Left ventricle myocardium inferior (tissue), 1 donor: ENCODE data around the gene ITPR1. TPM values are rescaled to one million over a fixed set of nuclear protein-coding genes. Genes with fewer than 3 reads are reported as not detected.

Experiments used
- DNase-seq: peaks from one replicate; pipeline ENCODE4 v3.0.0-alpha.2; 2020
- H3K27ac ChIP-seq: fragments of 200-600 bp; replicated peaks from 2 replicates; pipeline ENCODE4 v1.8.0; 2021
- H3K27me3 ChIP-seq: fragments of 200-600 bp; 2 replicates; pipeline ENCODE4 v1.8.0; 2021; ENCODE audit warnings: low read depth
- H3K36me3 ChIP-seq: fragments of 200-600 bp; 2 replicates; pipeline ENCODE4 v1.8.0; 2021
- H3K4me1 ChIP-seq: fragments of 200-600 bp; 2 replicates; pipeline ENCODE4 v1.8.0; 2021
- H3K4me3 ChIP-seq: fragments of 200-600 bp; 2 replicates; pipeline ENCODE4 v1.8.0; 2021; ENCODE audit warnings: mild to moderate bottlenecking, moderate library complexity
- H3K9me3 ChIP-seq: fragments of 200-600 bp; replicated peaks from 2 replicates; pipeline ENCODE4 v1.8.0; 2021
- intact Hi-C: fragments of 100-400 bp; cut with micrococcal nuclease; formaldehyde crosslinking; loops from one replicate; pipeline ENCODE4 v1.11.0; 2022
- total RNA-seq: library from RNA; stranded (reverse); fragmentation: NEBNext Ultra II Directional; extraction: Animal tissue kit (Norgen Biotek cat#: 25700); gene quantifications from one replicate; pipeline ENCODE4 v1.2.1, GENCODE V29; 2021
- TF ChIP-seq, protein P1 (sequence below): fragments of 200-600 bp; IDR thresholded peaks from 2 replicates; pipeline ENCODE4 v1.8.0; 2021; ENCODE audit warnings: antibody characterized with exemption, mild to moderate bottlenecking, borderline replicate concordance
- donor health status: DM: no; HTN: yes; CAD: no; lungs with severe emphysema.

Gene ITPR1
- total RNA-seq, 1 donor from 2014 or later, result 29.0 TPM

GRCh38 chr3:4729061-4729973 is 236.2 kb downstream of the ITPR1 start:
- peaks cover 12% of the 10 kb centered on the region for H3K36me3 ChIP-seq
- H3K9me3 ChIP-seq, result no peaks in the 10 kb centered on the region
- H3K4me1 ChIP-seq, result peaks cover 48% of the 10 kb centered on the region
- H3K27ac ChIP-seq, result peak overlapping the region; percentile 13
- intact Hi-C loops, result no loop called here
- no peak overlapping the region for H3K4me3 ChIP-seq
- DNase-seq, result no peak
- TF ChIP-seq, protein P1, sequence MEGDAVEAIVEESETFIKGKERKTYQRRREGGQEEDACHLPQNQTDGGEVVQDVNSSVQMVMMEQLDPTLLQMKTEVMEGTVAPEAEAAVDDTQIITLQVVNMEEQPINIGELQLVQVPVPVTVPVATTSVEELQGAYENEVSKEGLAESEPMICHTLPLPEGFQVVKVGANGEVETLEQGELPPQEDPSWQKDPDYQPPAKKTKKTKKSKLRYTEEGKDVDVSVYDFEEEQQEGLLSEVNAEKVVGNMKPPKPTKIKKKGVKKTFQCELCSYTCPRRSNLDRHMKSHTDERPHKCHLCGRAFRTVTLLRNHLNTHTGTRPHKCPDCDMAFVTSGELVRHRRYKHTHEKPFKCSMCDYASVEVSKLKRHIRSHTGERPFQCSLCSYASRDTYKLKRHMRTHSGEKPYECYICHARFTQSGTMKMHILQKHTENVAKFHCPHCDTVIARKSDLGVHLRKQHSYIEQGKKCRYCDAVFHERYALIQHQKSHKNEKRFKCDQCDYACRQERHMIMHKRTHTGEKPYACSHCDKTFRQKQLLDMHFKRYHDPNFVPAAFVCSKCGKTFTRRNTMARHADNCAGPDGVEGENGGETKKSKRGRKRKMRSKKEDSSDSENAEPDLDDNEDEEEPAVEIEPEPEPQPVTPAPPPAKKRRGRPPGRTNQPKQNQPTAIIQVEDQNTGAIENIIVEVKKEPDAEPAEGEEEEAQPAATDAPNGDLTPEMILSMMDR, result no peak
- H3K27me3 ChIP-seq, result no peaks in the 10 kb centered on the region

DNA sequence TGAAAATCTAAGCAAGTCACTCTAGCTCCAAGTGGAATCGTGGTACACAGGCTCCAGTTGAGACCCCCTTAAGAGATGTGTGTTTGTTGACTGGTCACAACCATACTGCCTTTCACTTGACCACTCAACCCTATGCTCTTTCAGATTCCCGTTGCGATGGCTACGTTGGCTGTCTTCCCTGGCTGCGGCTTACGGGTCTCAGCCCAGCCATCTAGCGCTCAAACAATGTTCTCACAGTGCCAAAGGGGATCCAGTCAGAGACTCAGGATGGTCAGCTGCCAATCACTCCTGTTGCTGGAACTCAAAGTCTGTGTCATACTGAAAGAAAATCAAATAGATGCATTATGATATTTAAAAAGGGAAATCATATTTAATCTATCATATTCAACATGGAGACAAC is 237.6 kb downstream of the ITPR1 start:
- DNase-seq, result no peak
- Histone ChIP-seq H3K27ac (peak overlapping the region; percentile 6), H3K36me3 (peaks cover 25% of the 10 kb centered on the region), H3K9me3 (no peaks in the 10 kb centered on the region), H3K27me3 (no peaks in the 10 kb centered on the region), H3K4me1 (peaks cover 46% of the 10 kb centered on the region), H3K4me3 (no peak overlapping the region)
- TF ChIP-seq, protein P1, result no peak
- intact Hi-C loops, result no loop called here

DNA sequence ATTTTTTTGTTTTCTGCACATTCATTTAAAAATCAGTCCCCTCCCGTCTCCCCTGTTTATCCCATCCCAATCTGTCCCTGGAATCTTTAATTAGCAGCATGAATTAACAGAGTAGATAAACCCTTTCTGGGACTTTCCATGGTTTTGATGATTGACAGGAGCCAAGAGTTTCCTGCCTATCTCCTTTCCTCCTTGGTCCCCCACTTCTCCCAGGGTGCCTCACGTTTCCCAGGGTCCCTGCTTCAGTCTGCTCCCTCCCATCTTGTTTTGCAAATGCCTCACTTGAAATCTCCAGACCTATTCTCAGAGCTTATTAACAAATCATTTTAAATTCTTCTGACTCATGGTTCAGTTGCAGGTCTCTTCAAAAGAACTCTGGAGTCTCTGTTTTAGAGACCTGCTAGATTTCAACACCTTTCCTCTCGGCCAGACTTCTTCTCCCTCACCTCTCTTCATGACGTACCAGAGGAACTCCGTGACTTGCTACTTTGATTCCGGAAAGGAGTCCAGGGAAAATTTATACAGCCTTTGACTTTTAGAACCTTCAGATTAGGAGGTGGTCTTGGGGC is 238.5 kb downstream of the ITPR1 start:
- no peak for DNase-seq
- H3K27me3 ChIP-seq, result no peaks in the 10 kb centered on the region
- intact Hi-C loops, result no loop called here
- peaks cover 27% of the 10 kb centered on the region for H3K36me3 ChIP-seq
- H3K4me3 ChIP-seq, result no peak overlapping the region
- H3K9me3 ChIP-seq, result no peaks in the 10 kb centered on the region
- TF ChIP-seq, protein P1, result no peak
- H3K4me1 ChIP-seq, result peaks cover 52% of the 10 kb centered on the region
- no peak overlapping the region for H3K27ac ChIP-seq

DNA sequence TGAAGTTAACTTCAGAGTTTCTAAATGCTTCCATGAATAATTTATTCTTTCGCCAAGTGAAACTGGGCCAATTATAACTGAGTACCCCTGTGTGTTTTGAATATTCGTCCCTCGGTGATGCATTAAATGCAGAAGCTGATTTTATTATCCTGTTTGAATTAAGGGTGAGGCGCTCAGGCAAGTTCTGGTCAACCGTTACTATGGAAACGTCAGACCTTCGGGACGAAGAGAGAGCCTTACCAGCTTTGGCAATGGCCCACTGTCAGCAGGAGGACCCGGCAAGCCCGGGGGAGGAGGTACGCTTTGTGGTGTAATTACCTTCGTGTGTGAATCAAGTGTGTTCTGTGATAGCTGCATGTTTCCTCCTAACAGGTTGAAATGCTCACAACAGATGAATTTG is 239.8 kb downstream of the ITPR1 start:
- Histone ChIP-seq H3K36me3 (peaks cover 27% of the 10 kb centered on the region), H3K27me3 (no peaks in the 10 kb centered on the region), H3K27ac (no peak overlapping the region), H3K4me3 (no peak overlapping the region), H3K9me3 (no peaks in the 10 kb centered on the region), H3K4me1 (peaks cover 58% of the 10 kb centered on the region)
- TF ChIP-seq, protein P1, result no peak
- DNase-seq, result no peak
- intact Hi-C loops, result no loop called here

DNA sequence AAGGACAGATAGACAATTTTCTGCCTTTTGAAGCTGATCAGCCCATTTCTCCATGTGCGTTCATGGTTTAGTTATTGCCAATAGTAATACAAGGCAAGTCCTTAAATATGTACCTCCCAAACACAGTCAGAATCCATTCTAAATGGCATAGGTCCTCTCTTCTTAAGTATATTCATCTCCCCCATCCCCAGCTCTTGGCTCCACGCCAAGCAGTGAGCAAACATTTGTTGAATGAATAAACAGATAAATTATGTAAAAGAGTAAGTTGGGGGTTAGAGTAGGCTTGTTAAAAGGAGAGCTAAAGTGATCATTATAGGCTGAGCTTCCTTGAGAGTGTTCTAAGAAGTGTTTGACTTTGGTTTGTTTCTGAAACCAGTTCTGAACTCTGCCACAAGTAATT is 241.3 kb downstream of the ITPR1 start:
- no peaks in the 10 kb centered on the region for H3K27me3 ChIP-seq
- intact Hi-C loops, result no loop called here
- H3K4me3 ChIP-seq, result no peak overlapping the region
- H3K4me1 ChIP-seq, result peaks cover 62% of the 10 kb centered on the region
- no peak for DNase-seq
- no peaks in the 10 kb centered on the region for H3K9me3 ChIP-seq
- H3K27ac ChIP-seq, result no peak overlapping the region
- TF ChIP-seq, protein P1, result no peak
- peaks cover 27% of the 10 kb centered on the region for H3K36me3 ChIP-seq
